GM13977 (cell line): ENCODE measurements around the gene GCNT1.
A peak's percentile ranks its signal among the peaks of the same experiment; 100 is the strongest.

ENCODE experiments used
- DNase-seq: peaks from one replicate; pipeline ENCODE4 v3.0.0; 2012; ENCODE audit warnings: low spot score
- in situ Hi-C: fragments of 300-500 bp; cut with MboI; formaldehyde crosslinking; loops from one replicate; pipeline ENCODE4 v1.12.0; 2022; ENCODE audit warnings: low sequenced_read_pairs, low pct_unique_long_range_greater_than_20kb, mixed read lengths, inconsistent platforms; ENCODE audit not compliant: unreplicated experiment
- TF ChIP-seq, protein P1 (sequence below): IDR thresholded peaks from 2 replicates; pipeline ENCODE4 v1.5.1; 2012; ENCODE audit warnings: mild to moderate bottlenecking, control low read depth; ENCODE audit not compliant: insufficient read depth; ENCODE audit errors: extremely low read depth, missing control alignments

GCNT1 gene

GRCh38 chr9:76458903-76459693 is at the start of gene GCNT1:
Gene GCNT1, plus strand, starts transcription at chr9:76459182. Its CDS starts 43,200 bp downstream, at chr9:76502382.
- DNase-seq: peak; percentile 93
- TF ChIP-seq, protein P1, sequence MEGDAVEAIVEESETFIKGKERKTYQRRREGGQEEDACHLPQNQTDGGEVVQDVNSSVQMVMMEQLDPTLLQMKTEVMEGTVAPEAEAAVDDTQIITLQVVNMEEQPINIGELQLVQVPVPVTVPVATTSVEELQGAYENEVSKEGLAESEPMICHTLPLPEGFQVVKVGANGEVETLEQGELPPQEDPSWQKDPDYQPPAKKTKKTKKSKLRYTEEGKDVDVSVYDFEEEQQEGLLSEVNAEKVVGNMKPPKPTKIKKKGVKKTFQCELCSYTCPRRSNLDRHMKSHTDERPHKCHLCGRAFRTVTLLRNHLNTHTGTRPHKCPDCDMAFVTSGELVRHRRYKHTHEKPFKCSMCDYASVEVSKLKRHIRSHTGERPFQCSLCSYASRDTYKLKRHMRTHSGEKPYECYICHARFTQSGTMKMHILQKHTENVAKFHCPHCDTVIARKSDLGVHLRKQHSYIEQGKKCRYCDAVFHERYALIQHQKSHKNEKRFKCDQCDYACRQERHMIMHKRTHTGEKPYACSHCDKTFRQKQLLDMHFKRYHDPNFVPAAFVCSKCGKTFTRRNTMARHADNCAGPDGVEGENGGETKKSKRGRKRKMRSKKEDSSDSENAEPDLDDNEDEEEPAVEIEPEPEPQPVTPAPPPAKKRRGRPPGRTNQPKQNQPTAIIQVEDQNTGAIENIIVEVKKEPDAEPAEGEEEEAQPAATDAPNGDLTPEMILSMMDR: peak; percentile 69
- in situ Hi-C loops: no loop called here

GRCh38 chr9:76412638-76413037 is 46.3 kb upstream of the GCNT1 start:
- in situ Hi-C loops: no loop called here
- DNase-seq: no peak
- TF ChIP-seq, protein P1: no peak

GRCh38 chr9:76413658-76414057 is 45.3 kb upstream of the GCNT1 start:
- TF ChIP-seq, protein P1: no peak
- in situ Hi-C loops: no loop called here
- no peak for DNase-seq

GRCh38 chr9:76414661-76415060 is 44.3 kb upstream of the GCNT1 start:
- DNase-seq: no peak
- TF ChIP-seq, protein P1: no peak
- in situ Hi-C loops: no loop called here

GRCh38 chr9:76415154-76415553 is 43.8 kb upstream of the GCNT1 start:
- DNase-seq: no peak
- TF ChIP-seq, protein P1: no peak
- in situ Hi-C loops: no loop called here

- in situ Hi-C loops: no loop called here
- no peak for DNase-seq
- TF ChIP-seq, protein P1: no peak
Observed at GRCh38 chr9:76415731-76416130, 43.3 kb upstream of the GCNT1 start.
